ENCODE data around the gene CNNM1.

Gene CNNM1

GRCh38 chr10:99410876-99411275, 81.7 kb downstream of the CNNM1 start:
- no peak for DNase-seq (ENCODE audit: insufficient read length, low spot score)
- no peak for FAIRE-seq

GRCh38 chr10:99411546-99411945, 82.4 kb downstream of the CNNM1 start:
- FAIRE-seq (no peak), DNase-seq (ENCODE audit: insufficient read length, low spot score) (no peak)

- FAIRE-seq, result no peak
Measured at GRCh38 chr10:99412099-99412498, 82.9 kb downstream of the CNNM1 start.

GRCh38 chr10:99418910-99419624, 89.9 kb downstream of the CNNM1 start:
- FAIRE-seq, result no peak
- DNase-seq (ENCODE audit: insufficient read length, low spot score), result no peak

More at GRCh38 chr10:99412099-99412498, 82.9 kb downstream of the CNNM1 start:
- DNase-seq (ENCODE audit: insufficient read length, low spot score), result no peak

- FAIRE-seq (no peak), DNase-seq (ENCODE audit: insufficient read length, low spot score) (no peak)
Measured at GRCh38 chr10:99419688-99420087, 90.5 kb downstream of the CNNM1 start.

- FAIRE-seq (no peak), DNase-seq (ENCODE audit: insufficient read length, low spot score) (no peak)
Measured at GRCh38 chr10:99421233-99421739, 92.1 kb downstream of the CNNM1 start.

GRCh38 chr10:99422529-99423096, 93.5 kb downstream of the CNNM1 start:
- FAIRE-seq (no peak), DNase-seq (ENCODE audit: insufficient read length, low spot score) (no peak)

GRCh38 chr10:99424656-99425055, 95.5 kb downstream of the CNNM1 start:
- no peak for DNase-seq (ENCODE audit: insufficient read length, low spot score)
- no peak for FAIRE-seq

- no peak for FAIRE-seq
- no peak for DNase-seq (ENCODE audit: insufficient read length, low spot score)
Measured at GRCh38 chr10:99425204-99425603, 96.0 kb downstream of the CNNM1 start.

GRCh38 chr10:99426689-99427088, 97.5 kb downstream of the CNNM1 start:
- no peak for FAIRE-seq
- DNase-seq (ENCODE audit: insufficient read length, low spot score), result no peak

- DNase-seq (ENCODE audit: insufficient read length, low spot score) (no peak), FAIRE-seq (no peak)
Measured at GRCh38 chr10:99427566-99428190, 98.5 kb downstream of the CNNM1 start.

GRCh38 chr10:99429517-99430095, 100.5 kb downstream of the CNNM1 start:
- DNase-seq (ENCODE audit: insufficient read length, low spot score), result no peak
- FAIRE-seq, result no peak

- DNase-seq (ENCODE audit: insufficient read length, low spot score) (no peak), FAIRE-seq (no peak)
Measured at GRCh38 chr10:99430116-99430450, 100.9 kb downstream of the CNNM1 start.

GRCh38 chr10:99430451-99431189, 101.5 kb downstream of the CNNM1 start, which contains the start of gene GOT1:
GOT1 (minus strand) TSS chr10:99430624; CDS start chr10:99430565, 59 bp downstream.
- DNase-seq (ENCODE audit: insufficient read length, low spot score) (peak; percentile 99), FAIRE-seq (peak; percentile 99)

GRCh38 chr10:99431190-99431760, 102.1 kb downstream of the CNNM1 start:
- FAIRE-seq (no peak), DNase-seq (ENCODE audit: insufficient read length, low spot score) (no peak)

GRCh38 chr10:99432047-99432446, 102.9 kb downstream of the CNNM1 start:
- DNase-seq (ENCODE audit: insufficient read length, low spot score) (no peak), FAIRE-seq (no peak)

- DNase-seq (ENCODE audit: insufficient read length, low spot score) (no peak), FAIRE-seq (no peak)
Measured at GRCh38 chr10:99432881-99433280, 103.7 kb downstream of the CNNM1 start.

GRCh38 chr10:99433378-99434020, 104.3 kb downstream of the CNNM1 start:
- FAIRE-seq, result no peak
- no peak for DNase-seq (ENCODE audit: insufficient read length, low spot score)

GRCh38 chr10:99435986-99436638, 107.0 kb downstream of the CNNM1 start:
- peak; percentile 15 for DNase-seq (ENCODE audit: insufficient read length, low spot score)
- FAIRE-seq, result no peak
